Measurements from ENCODE around the gene AMHR2. TPM values are rescaled to one million over a fixed set of nuclear protein-coding genes. Genes with fewer than 3 reads are reported as not detected.

The AMHR2 gene
- polyA plus RNA-seq, 1 donor from 2014 or later, result not detected

GRCh38 chr12:53381731-53382630, 41.7 kb upstream of the AMHR2 start:
- Histone ChIP-seq H3K9me2 (ENCODE audit: insufficient read depth, low read length) (no peaks in the 10 kb centered on the region), H3K79me2 (replicated peaks; ENCODE audit: insufficient read depth, low read length) (peaks cover 32% of the 10 kb centered on the region), H3K4me2 (ENCODE audit: low read length) (no peak overlapping the region), H4K20me1 (ENCODE audit: insufficient read depth) (no peaks in the 10 kb centered on the region), H3F3A (ENCODE audit: insufficient read depth, low read length, poor library complexity, severe bottlenecking) (no peaks in the 10 kb centered on the region), H3K9me3 (ENCODE audit: low read length) (no peaks in the 10 kb centered on the region), H3K27me3 (ENCODE audit: insufficient read depth, low read depth, low read length) (no peaks in the 10 kb centered on the region), H2AFZ (ENCODE audit: low read depth, low read length) (no peak overlapping the region), H3K36me3 (ENCODE audit: insufficient read depth, low read length) (peaks cover 12% of the 10 kb centered on the region), H3K9ac (ENCODE audit: low read length) (no peak overlapping the region), H3K27ac (ENCODE audit: low read length) (no peak overlapping the region), H3K4me3 (ENCODE audit: low read length) (peak overlapping the region; percentile 66)
- no peak for TF ChIP-seq TAF1 (IDR thresholded peaks at IDR 0.05; ENCODE audit: low read depth)
- TF ChIP-seq, protein P1, sequence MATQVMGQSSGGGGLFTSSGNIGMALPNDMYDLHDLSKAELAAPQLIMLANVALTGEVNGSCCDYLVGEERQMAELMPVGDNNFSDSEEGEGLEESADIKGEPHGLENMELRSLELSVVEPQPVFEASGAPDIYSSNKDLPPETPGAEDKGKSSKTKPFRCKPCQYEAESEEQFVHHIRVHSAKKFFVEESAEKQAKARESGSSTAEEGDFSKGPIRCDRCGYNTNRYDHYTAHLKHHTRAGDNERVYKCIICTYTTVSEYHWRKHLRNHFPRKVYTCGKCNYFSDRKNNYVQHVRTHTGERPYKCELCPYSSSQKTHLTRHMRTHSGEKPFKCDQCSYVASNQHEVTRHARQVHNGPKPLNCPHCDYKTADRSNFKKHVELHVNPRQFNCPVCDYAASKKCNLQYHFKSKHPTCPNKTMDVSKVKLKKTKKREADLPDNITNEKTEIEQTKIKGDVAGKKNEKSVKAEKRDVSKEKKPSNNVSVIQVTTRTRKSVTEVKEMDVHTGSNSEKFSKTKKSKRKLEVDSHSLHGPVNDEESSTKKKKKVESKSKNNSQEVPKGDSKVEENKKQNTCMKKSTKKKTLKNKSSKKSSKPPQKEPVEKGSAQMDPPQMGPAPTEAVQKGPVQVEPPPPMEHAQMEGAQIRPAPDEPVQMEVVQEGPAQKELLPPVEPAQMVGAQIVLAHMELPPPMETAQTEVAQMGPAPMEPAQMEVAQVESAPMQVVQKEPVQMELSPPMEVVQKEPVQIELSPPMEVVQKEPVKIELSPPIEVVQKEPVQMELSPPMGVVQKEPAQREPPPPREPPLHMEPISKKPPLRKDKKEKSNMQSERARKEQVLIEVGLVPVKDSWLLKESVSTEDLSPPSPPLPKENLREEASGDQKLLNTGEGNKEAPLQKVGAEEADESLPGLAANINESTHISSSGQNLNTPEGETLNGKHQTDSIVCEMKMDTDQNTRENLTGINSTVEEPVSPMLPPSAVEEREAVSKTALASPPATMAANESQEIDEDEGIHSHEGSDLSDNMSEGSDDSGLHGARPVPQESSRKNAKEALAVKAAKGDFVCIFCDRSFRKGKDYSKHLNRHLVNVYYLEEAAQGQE (IDR thresholded peaks at IDR 0.05; ENCODE audit: borderline replicate concordance), result no peak
- TF ChIP-seq RAD21 (conservative IDR thresholded peaks at IDR 0.05), result no peak
- no peak for TF ChIP-seq MXI1 (conservative IDR thresholded peaks at IDR 0.05; ENCODE audit: poor library complexity, severe bottlenecking)
- TF ChIP-seq POLR2AphosphoS5 (IDR thresholded peaks at IDR 0.05), result no peak
- TF ChIP-seq SMC3 (conservative IDR thresholded peaks at IDR 0.05; ENCODE audit: poor library complexity), result no peak
- no peak for TF ChIP-seq EZH2 (IDR thresholded peaks at IDR 0.05; ENCODE audit: borderline replicate concordance, insufficient read depth, low read length, poor library complexity, severe bottlenecking)
- TF ChIP-seq EP300 (conservative IDR thresholded peaks at IDR 0.05; ENCODE audit: poor library complexity, severe bottlenecking), result no peak
- TF ChIP-seq, protein P2, sequence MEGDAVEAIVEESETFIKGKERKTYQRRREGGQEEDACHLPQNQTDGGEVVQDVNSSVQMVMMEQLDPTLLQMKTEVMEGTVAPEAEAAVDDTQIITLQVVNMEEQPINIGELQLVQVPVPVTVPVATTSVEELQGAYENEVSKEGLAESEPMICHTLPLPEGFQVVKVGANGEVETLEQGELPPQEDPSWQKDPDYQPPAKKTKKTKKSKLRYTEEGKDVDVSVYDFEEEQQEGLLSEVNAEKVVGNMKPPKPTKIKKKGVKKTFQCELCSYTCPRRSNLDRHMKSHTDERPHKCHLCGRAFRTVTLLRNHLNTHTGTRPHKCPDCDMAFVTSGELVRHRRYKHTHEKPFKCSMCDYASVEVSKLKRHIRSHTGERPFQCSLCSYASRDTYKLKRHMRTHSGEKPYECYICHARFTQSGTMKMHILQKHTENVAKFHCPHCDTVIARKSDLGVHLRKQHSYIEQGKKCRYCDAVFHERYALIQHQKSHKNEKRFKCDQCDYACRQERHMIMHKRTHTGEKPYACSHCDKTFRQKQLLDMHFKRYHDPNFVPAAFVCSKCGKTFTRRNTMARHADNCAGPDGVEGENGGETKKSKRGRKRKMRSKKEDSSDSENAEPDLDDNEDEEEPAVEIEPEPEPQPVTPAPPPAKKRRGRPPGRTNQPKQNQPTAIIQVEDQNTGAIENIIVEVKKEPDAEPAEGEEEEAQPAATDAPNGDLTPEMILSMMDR (IDR thresholded peaks at IDR 0.05; ENCODE audit: poor library complexity, severe bottlenecking), result no peak

DNA sequence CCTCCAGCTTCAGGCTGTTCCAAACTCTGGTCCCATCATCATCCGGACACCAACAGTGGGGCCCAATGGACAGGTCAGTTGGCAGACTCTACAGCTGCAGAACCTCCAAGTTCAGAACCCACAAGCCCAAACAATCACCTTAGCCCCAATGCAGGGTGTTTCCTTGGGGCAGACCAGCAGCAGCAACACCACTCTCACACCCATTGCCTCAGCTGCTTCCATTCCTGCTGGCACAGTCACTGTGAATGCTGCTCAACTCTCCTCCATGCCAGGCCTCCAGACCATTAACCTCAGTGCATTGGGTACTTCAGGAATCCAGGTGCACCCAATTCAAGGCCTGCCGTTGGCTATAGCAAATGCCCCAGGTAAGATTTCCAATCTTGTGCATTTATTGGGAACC, 40.4 kb upstream of the AMHR2 start:
- Histone ChIP-seq H3K27ac (ENCODE audit: low read length) (no peak overlapping the region), H4K20me1 (ENCODE audit: insufficient read depth) (no peaks in the 10 kb centered on the region), H3K27me3 (ENCODE audit: insufficient read depth, low read depth, low read length) (no peaks in the 10 kb centered on the region), H3K79me2 (replicated peaks; ENCODE audit: insufficient read depth, low read length) (peaks cover 32% of the 10 kb centered on the region), H2AFZ (ENCODE audit: low read depth, low read length) (no peak overlapping the region), H3K36me3 (ENCODE audit: insufficient read depth, low read length) (peaks cover 12% of the 10 kb centered on the region), H3K9me3 (ENCODE audit: low read length) (no peaks in the 10 kb centered on the region), H3K9me2 (ENCODE audit: insufficient read depth, low read length) (no peaks in the 10 kb centered on the region), H3K4me2 (ENCODE audit: low read length) (no peak overlapping the region), H3K9ac (ENCODE audit: low read length) (no peak overlapping the region), H3F3A (ENCODE audit: insufficient read depth, low read length, poor library complexity, severe bottlenecking) (no peaks in the 10 kb centered on the region), H3K4me3 (ENCODE audit: low read length) (peak overlapping the region; percentile 47)
- no peak for TF ChIP-seq EP300 (conservative IDR thresholded peaks at IDR 0.05; ENCODE audit: poor library complexity, severe bottlenecking)
- TF ChIP-seq SMC3 (conservative IDR thresholded peaks at IDR 0.05; ENCODE audit: poor library complexity), result no peak
- TF ChIP-seq, protein P1 (IDR thresholded peaks at IDR 0.05; ENCODE audit: borderline replicate concordance), result no peak
- TF ChIP-seq, protein P2 (IDR thresholded peaks at IDR 0.05; ENCODE audit: poor library complexity, severe bottlenecking), result no peak
- no peak for TF ChIP-seq EZH2 (IDR thresholded peaks at IDR 0.05; ENCODE audit: borderline replicate concordance, insufficient read depth, low read length, poor library complexity, severe bottlenecking)
- no peak for TF ChIP-seq MXI1 (conservative IDR thresholded peaks at IDR 0.05; ENCODE audit: poor library complexity, severe bottlenecking)
- no peak for TF ChIP-seq RAD21 (conservative IDR thresholded peaks at IDR 0.05)
- TF ChIP-seq TAF1 (IDR thresholded peaks at IDR 0.05; ENCODE audit: low read depth), result no peak
- no peak for TF ChIP-seq POLR2AphosphoS5 (IDR thresholded peaks at IDR 0.05)

All from neural cell (in vitro differentiated cells).